GM10248 (cell line): Measurements from ENCODE around the gene TMEM62.
A peak's percentile ranks its signal among the peaks of the same experiment; 100 is the strongest.

Experiments used
- CTCF ChIA-PET: fragments of 300-600 bp; sonication (Branson Sonifier 250); formaldehyde crosslinking; extraction: SDS; loops from one replicate; lab custom pipeline; 2021; ENCODE audit warnings: antibody characterized with exemption; lab: Yijun Ruan, JAX
- POLR2A ChIA-PET: fragments of 350-650 bp; sonication (Branson Sonifier 250); formaldehyde crosslinking; extraction: SDS; loops from one replicate; lab custom pipeline; 2020; ENCODE audit warnings: antibody characterized with exemption; lab: Yijun Ruan, JAX
- DNase-seq: peaks from one replicate; pipeline ENCODE4 v3.0.0; 2012; ENCODE audit errors: extremely low spot score
- TF ChIP-seq, protein P1 (sequence below): IDR thresholded peaks from 2 replicates; pipeline ENCODE4 v1.5.1; 2012; ENCODE audit warnings: mild to moderate bottlenecking, low read depth; ENCODE audit errors: extremely low read depth, missing control alignments, control extremely low read depth

The TMEM62 gene

DNA sequence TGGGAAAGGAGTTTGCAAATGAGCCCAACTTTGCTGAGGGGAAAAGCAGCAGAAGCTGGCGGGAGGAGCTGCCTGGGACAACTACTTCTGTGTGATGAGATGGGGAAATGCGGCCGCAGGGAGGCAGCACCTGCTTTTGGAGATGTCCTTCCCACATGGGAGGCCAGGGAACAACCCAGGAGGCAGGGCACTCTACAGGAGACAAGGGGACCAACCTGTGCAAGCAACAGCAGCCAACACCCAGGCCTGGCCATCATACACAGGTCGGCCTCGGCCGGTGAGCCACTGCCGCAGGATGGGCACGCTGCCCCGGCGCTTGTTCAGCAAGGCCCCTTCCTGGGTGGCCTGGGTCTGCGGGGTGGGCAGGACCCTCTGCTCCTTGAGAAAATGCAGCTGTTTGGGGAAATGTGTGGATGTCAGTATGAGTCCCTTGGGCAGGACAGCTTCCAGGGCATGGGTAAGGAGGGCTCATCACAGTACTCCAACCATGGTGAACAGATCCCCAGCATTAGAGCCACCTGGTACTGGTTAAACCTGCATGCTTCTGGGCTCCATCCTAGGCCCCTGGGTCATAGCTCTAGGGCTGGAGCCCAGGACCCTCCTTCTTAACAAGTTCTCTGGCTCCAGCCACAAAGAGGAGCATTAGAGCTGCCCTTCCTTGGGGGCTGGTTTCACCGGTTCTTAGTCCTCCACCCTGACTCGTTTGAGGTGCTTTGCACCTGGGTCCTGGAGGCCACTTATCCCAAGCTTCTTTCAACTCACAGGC is 75.9 kb downstream of the TMEM62 start:
- CTCF ChIA-PET: interaction anchor here (1.2 to 6.1 kb wide), 4 partner anchors 16 to 216 kb away, joined by 3 to 40 read pairs (median 6); no protein-coding TSS in a partner anchor
- POLR2A ChIA-PET: no interaction called here
- TF ChIP-seq, protein P1, sequence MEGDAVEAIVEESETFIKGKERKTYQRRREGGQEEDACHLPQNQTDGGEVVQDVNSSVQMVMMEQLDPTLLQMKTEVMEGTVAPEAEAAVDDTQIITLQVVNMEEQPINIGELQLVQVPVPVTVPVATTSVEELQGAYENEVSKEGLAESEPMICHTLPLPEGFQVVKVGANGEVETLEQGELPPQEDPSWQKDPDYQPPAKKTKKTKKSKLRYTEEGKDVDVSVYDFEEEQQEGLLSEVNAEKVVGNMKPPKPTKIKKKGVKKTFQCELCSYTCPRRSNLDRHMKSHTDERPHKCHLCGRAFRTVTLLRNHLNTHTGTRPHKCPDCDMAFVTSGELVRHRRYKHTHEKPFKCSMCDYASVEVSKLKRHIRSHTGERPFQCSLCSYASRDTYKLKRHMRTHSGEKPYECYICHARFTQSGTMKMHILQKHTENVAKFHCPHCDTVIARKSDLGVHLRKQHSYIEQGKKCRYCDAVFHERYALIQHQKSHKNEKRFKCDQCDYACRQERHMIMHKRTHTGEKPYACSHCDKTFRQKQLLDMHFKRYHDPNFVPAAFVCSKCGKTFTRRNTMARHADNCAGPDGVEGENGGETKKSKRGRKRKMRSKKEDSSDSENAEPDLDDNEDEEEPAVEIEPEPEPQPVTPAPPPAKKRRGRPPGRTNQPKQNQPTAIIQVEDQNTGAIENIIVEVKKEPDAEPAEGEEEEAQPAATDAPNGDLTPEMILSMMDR: no peak
- DNase-seq: peak; percentile 58

DNA sequence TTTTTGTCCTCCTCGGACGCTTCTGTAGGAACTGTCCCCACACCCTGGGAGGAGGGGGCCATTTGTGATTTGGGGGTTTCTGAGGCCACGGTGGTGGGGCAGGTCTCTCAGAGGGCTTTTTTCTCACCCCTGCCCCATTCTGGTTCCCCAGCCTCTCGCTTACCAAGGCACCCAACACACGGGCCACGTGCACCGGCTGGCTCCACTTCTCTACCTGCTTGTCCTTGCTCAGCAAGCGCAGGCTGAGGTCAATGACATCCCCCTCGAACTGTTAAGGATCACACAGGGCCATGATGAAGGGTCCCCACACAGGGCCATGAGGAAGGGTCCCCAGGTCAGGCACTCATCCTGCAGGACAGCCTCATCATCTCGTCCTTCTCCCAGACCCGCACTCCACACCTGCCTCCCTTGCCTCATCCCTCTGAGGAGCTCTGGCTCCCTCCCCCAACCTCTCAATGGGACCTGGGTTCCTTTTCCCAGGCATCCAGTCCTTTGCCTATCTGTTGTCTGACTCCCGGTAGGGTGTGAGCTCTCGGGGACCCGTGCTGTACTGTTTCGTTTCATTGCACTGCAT is 76.9 kb downstream of the TMEM62 start:
- ChIA-PET POLR2A (no interaction called here), CTCF (interaction anchor here (0.9 to 6.1 kb wide), 6 partner anchors 15 to 217 kb away, joined by 3 to 40 read pairs (median 6); no protein-coding TSS in a partner anchor)
- TF ChIP-seq, protein P1: no peak
- no peak for DNase-seq

DNA sequence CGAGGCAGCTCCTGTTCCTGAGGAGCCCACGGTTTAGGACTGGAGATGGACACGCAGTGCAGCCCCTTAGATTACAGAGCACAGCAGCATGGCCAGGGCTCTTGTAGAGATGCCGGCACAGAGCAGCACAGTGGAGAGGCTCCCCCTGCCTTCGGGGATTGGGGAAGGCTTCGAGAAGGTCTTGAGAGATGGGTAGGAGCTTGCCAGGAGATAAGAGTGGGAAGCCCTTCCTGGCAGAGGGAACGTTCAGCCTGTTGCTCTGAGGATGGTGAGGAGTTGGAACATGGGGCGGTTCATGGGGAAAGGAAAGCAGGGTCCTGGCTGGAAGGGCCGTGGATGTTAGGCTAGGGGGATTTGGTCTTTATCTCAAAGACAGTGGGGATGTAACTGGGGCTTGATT is 77.4 kb downstream of the TMEM62 start:
- TF ChIP-seq, protein P1: no peak
- CTCF ChIA-PET: interaction anchor here (0.9 to 6.1 kb wide), 5 partner anchors 15 to 93 kb away, joined by 3 to 40 read pairs (median 8); no protein-coding TSS in a partner anchor
- no peak for DNase-seq
- POLR2A ChIA-PET: no interaction called here

DNA sequence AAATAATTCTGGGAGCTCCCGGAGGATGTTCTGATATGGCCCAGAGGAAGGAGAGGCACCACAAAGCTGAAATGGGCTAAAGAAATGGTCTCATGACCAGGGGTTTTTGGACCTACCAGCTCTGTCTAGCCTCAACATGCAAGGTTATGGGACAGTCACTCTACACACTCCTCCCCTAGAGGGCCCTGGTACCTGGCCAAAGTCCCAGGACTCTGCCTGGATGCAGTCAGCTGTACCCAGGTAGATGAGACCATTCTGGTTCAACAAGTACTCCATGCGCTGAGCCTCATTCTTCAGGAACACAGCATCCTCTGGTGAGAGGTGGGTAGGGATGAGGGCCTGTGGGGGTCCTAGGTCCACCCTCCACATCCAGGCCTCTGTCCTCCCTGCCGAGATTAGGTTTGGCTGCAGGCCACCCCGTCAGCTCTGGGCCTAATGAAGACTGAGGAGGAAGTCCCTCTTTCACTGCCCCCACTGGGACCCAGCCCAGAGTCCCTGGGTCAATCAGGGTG is 77.9 kb downstream of the TMEM62 start:
- ChIA-PET CTCF (interaction anchor here (1.0 to 6.1 kb wide), 6 partner anchors 8 to 92 kb away, joined by 3 to 40 read pairs (median 16); no protein-coding TSS in a partner anchor), POLR2A (no interaction called here)
- no peak for DNase-seq
- TF ChIP-seq, protein P1: no peak

DNA sequence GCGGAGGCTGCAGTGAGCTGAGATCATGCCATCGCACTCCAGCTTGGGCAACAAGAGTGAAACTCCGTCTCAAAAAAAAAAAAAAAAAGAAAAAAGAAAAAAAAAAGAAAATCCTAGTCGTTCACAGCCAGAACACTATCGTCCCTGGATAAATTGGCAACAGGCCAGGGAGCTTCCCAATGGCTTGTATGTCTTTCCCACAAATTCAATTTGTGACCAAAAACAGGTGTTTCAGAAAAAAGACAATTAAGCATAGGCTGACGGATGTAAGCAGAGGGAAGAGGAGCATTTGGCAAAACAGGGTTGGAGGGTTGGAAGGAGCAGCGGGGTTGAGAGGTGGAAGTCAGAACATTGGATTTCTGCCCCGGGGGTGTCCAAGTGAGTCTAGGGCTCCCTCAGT is 78.9 kb downstream of the TMEM62 start:
- DNase-seq: no peak
- POLR2A ChIA-PET: interaction anchor here (0.7 kb wide), 1 partner anchor 163 kb away, joined by 4 read pairs; no protein-coding TSS in a partner anchor
- CTCF ChIA-PET: interaction anchor here (1.0 to 6.1 kb wide), 5 partner anchors 9 to 73 kb away, joined by 5 to 40 read pairs (median 24); no protein-coding TSS in a partner anchor

DNA sequence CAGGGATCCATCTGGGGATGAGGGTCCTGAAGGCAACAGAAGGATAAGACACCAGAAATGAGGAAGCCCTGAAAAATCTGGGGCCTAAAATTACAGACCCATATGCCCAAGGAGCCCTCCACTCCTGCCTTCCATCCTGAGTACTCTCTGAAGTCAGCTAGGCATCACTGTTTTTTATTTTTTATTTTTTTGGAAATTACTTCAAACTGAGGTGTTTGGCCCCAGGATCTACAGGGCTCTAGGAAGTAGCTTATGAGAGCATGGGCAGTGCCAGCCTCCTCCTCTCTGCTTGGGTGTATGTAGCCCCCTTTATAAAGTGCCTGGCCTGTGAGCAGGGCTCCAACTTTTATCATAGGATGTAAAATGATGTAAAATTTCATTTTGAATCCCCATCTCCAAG is 79.6 kb downstream of the TMEM62 start:
- DNase-seq: no peak
- ChIA-PET CTCF (interaction anchor here (2.5 to 6.1 kb wide), 4 partner anchors 9 to 73 kb away, joined by 7 to 40 read pairs (median 32); no protein-coding TSS in a partner anchor), POLR2A (no interaction called here)
- TF ChIP-seq, protein P1: no peak

More for the DNA sequence above, 78.9 kb downstream of the TMEM62 start:
- TF ChIP-seq, protein P1: no peak
